Mesendoderm (in vitro differentiated cells): ENCODE data around the gene PEPD.

ENCODE experiments used
- DNase-seq: peaks from one replicate; pipeline ENCODE4 v3.0.0; 2013
- H2AK5ac ChIP-seq: 2 replicates; pipeline ENCODE4 v1.6.1; 2013; ENCODE audit warnings: low read length, inconsistent platforms
- H2BK120ac ChIP-seq: 2 replicates; pipeline ENCODE4 v1.6.1; 2013; ENCODE audit warnings: low read depth, mild to moderate bottlenecking, low read length, moderate library complexity, mixed read lengths
- H2BK15ac ChIP-seq: replicated peaks from 2 replicates; pipeline ENCODE4 v1.6.1; 2013; ENCODE audit warnings: low read depth, mild to moderate bottlenecking, moderate library complexity
- H2BK5ac ChIP-seq: 2 replicates; pipeline ENCODE4 v1.6.1; 2013; ENCODE audit warnings: low read length, inconsistent platforms
- H3K18ac ChIP-seq: 2 replicates; pipeline ENCODE4 v1.6.1; 2013; ENCODE audit warnings: mild to moderate bottlenecking, low read length, mixed read lengths
- H3K23ac ChIP-seq: one replicate; pipeline ENCODE4 v1.6.1; 2013; ENCODE audit warnings: low read length
- H3K27ac ChIP-seq: 2 replicates; pipeline ENCODE4 v1.5.1; 2013; ENCODE audit warnings: low read depth, mild to moderate bottlenecking, inconsistent platforms, low read length, moderate library complexity
- H3K27me3 ChIP-seq: 2 replicates; pipeline ENCODE4 v1.6.1; 2013; ENCODE audit warnings: low read length, control low read depth, mild to moderate bottlenecking, inconsistent platforms; ENCODE audit not compliant: insufficient read depth, poor library complexity
- H3K36me3 ChIP-seq: 2 replicates; pipeline ENCODE4 v1.6.1; 2013; ENCODE audit warnings: low read length, inconsistent platforms; ENCODE audit not compliant: control insufficient read depth, insufficient read depth
- H3K4ac ChIP-seq: one replicate; pipeline ENCODE4 v1.6.1; 2013; ENCODE audit warnings: low read depth, mild to moderate bottlenecking, low read length, moderate library complexity
- H3K4me1 ChIP-seq: 2 replicates; pipeline ENCODE4 v1.6.1; 2013; ENCODE audit warnings: low read depth, low read length, inconsistent platforms; ENCODE audit not compliant: control insufficient read depth
- H3K4me2 ChIP-seq: 2 replicates; pipeline ENCODE4 v1.6.1; 2013; ENCODE audit warnings: low read length
- H3K4me3 ChIP-seq: 2 replicates; pipeline ENCODE4 v1.5.1; 2013; ENCODE audit warnings: mild to moderate bottlenecking, low read length
- H3K56ac ChIP-seq: one replicate; pipeline ENCODE4 v1.6.1; 2013; ENCODE audit warnings: low read length
- H3K79me1 ChIP-seq: 2 replicates; pipeline ENCODE4 v1.6.1; 2013; ENCODE audit warnings: low read length, inconsistent platforms
- H3K79me2 ChIP-seq: 2 replicates; pipeline ENCODE4 v1.6.1; 2013; ENCODE audit warnings: mild to moderate bottlenecking, low read length; ENCODE audit not compliant: control insufficient read depth, insufficient read depth
- H3K9ac ChIP-seq: 2 replicates; pipeline ENCODE4 v1.6.1; 2013; ENCODE audit warnings: low read length, inconsistent platforms
- H4K5ac ChIP-seq: one replicate; pipeline ENCODE4 v1.6.1; 2013; ENCODE audit warnings: low read length
- H4K8ac ChIP-seq: one replicate; pipeline ENCODE4 v1.6.1; 2013; ENCODE audit warnings: low read depth, mild to moderate bottlenecking, control low read depth, low read length, moderate library complexity
- WGBS: extraction: QIAGEN DNeasy Blood & Tissue Kit; methylation state at CpG from one replicate; pipeline ENCODE4 v1.1.7; 2013; ENCODE audit warnings: low lambda C conversion rate, missing lambda C conversion rate; ENCODE audit not compliant: insufficient coverage; ENCODE audit errors: extremely low coverage; 5-methylcytosine and 5-hydroxymethylcytosine counted together

PEPD gene

DNA sequence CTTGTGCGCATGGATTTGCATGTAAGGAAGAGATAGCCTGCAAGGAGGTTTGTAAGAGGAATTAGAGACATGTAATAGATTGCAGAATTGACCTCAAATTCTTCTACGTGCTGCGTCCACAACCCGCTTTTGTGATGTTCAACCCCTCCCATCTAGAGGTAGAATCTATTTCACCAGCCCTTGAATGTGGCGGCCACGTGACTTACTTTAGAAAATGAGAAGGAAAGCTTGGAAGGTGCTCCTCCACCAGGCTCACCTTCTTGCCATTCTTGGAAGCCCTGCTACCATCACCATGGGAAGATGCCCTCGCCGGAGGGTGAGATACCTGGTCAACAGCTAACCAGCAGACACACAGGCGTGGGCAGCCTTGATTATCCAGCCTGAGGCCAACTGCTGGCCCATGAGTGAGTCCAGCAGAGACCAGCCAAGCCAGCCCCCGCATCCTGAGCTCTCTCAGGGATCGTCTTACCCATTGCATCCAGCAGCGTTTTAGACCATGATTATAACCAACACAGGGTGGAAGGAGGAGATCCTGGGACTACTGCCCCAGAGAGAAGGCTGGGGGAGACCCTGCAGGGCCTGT is 7.6 kb upstream of the PEPD start:
- H2BK120ac ChIP-seq = no peak overlapping the region
- H3K4me1 ChIP-seq = no peaks in the 10 kb centered on the region
- H3K79me2 ChIP-seq = no peaks in the 10 kb centered on the region
- no peak overlapping the region for H3K27ac ChIP-seq
- no peak for DNase-seq
- no peak overlapping the region for H3K4me2 ChIP-seq
- no peak overlapping the region for H3K56ac ChIP-seq
- no peak overlapping the region for H3K9ac ChIP-seq
- H3K36me3 ChIP-seq = no peaks in the 10 kb centered on the region
- H3K79me1 ChIP-seq = no peaks in the 10 kb centered on the region
- no peak overlapping the region for H2AK5ac ChIP-seq
- WGBS = no CpG with 5 or more reads among the region's 12 CpGs
- H3K18ac ChIP-seq = no peak overlapping the region
- H2BK5ac ChIP-seq = no peak overlapping the region
- H3K23ac ChIP-seq = no peak overlapping the region
- H4K5ac ChIP-seq = no peak overlapping the region
- H3K4ac ChIP-seq = no peak overlapping the region
- no peak overlapping the region for H3K4me3 ChIP-seq
- H3K27me3 ChIP-seq = no peaks in the 10 kb centered on the region
- no peak overlapping the region for H2BK15ac ChIP-seq
- no peak overlapping the region for H4K8ac ChIP-seq

DNA sequence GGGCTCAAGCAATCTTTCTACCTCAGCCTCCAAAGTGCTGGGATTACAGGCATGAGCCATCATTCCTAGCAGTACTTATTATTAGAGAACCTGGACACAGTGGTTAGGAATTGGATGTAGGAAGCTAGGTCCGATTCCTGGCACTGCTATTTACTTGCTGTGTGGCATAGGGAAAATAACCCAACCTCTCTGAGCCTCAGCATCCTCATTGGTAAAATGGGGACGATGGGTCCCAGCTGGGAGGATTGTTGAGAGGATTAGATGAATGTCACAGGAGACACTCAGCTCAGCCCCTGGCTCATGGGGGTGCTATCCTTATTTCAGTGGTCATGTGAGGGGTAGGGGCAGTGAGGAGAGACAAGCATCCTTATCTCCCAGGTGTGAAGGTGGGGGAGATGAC is 6.8 kb upstream of the PEPD start:
- H2BK15ac ChIP-seq = no peak overlapping the region
- no peak overlapping the region for H3K23ac ChIP-seq
- H3K79me1 ChIP-seq = no peaks in the 10 kb centered on the region
- no peak overlapping the region for H3K4ac ChIP-seq
- no peak overlapping the region for H3K9ac ChIP-seq
- H2BK120ac ChIP-seq = no peak overlapping the region
- H3K4me1 ChIP-seq = no peaks in the 10 kb centered on the region
- no peak for DNase-seq
- H3K56ac ChIP-seq = no peak overlapping the region
- H2BK5ac ChIP-seq = no peak overlapping the region
- no peak overlapping the region for H4K8ac ChIP-seq
- H3K18ac ChIP-seq = no peak overlapping the region
- H4K5ac ChIP-seq = no peak overlapping the region
- H3K4me2 ChIP-seq = no peak overlapping the region
- H3K27ac ChIP-seq = no peak overlapping the region
- H3K27me3 ChIP-seq = no peaks in the 10 kb centered on the region
- no peak overlapping the region for H3K4me3 ChIP-seq
- no peaks in the 10 kb centered on the region for H3K36me3 ChIP-seq
- H3K79me2 ChIP-seq = no peaks in the 10 kb centered on the region
- no CpG with 5 or more reads among the region's 2 CpGs for WGBS
- no peak overlapping the region for H2AK5ac ChIP-seq

DNA sequence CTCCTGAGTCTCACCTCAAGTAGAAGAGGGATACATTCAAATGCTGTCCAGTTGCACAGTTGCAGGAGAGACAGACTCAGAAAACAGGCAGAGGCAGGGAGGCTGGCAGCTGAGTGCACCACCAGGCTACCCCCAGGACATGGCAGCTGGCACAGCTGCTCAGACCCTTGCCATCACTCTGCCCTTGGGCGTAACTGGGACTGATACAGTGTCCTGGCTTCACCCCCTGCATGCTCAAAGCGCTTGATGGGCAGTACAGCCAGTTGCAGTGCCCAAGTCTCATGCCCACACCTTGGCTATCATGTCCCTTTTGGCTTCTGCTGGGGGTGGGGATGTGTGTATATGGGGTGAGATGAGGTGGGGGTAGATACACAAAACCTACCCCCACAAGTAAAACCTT is 5.5 kb upstream of the PEPD start:
- no peak overlapping the region for H2BK120ac ChIP-seq
- WGBS = no CpG with 5 or more reads among the region's 2 CpGs

GRCh38 chr19:33524024-33524664 is 2.6 kb upstream of the PEPD start:
- H3K79me2 ChIP-seq = peaks cover 2% of the 10 kb centered on the region
- H2BK15ac ChIP-seq = no peak overlapping the region
- H3K4me1 ChIP-seq = no peaks in the 10 kb centered on the region
- H3K56ac ChIP-seq = no peak overlapping the region
- H4K5ac ChIP-seq = no peak overlapping the region
- no peak overlapping the region for H3K27ac ChIP-seq
- no peak overlapping the region for H3K23ac ChIP-seq
- no peak for DNase-seq
- H2BK120ac ChIP-seq = no peak overlapping the region
- H2BK5ac ChIP-seq = no peak overlapping the region
- H3K18ac ChIP-seq = no peak overlapping the region
- H3K9ac ChIP-seq = no peak overlapping the region
- no peak overlapping the region for H3K4ac ChIP-seq
- H3K27me3 ChIP-seq = no peaks in the 10 kb centered on the region
- H3K4me2 ChIP-seq = no peak overlapping the region
- no CpG with 5 or more reads among the region's 17 CpGs for WGBS
- peaks cover 7% of the 10 kb centered on the region for H3K79me1 ChIP-seq
- no peaks in the 10 kb centered on the region for H3K36me3 ChIP-seq
- H4K8ac ChIP-seq = no peak overlapping the region
- H3K4me3 ChIP-seq = no peak overlapping the region
- H2AK5ac ChIP-seq = no peak overlapping the region

More for the DNA sequence above, 5.5 kb upstream of the PEPD start:
- Histone ChIP-seq H3K4ac (no peak overlapping the region), H4K5ac (no peak overlapping the region), H3K4me1 (no peaks in the 10 kb centered on the region), H3K27ac (no peak overlapping the region), H2AK5ac (no peak overlapping the region), H2BK15ac (no peak overlapping the region), H3K4me3 (no peak overlapping the region), H3K56ac (no peak overlapping the region), H3K79me1 (no peaks in the 10 kb centered on the region), H3K23ac (no peak overlapping the region), H3K18ac (no peak overlapping the region), H3K79me2 (no peaks in the 10 kb centered on the region), H3K36me3 (no peaks in the 10 kb centered on the region), H3K27me3 (no peaks in the 10 kb centered on the region), H4K8ac (no peak overlapping the region), H3K9ac (no peak overlapping the region), H3K4me2 (no peak overlapping the region), H2BK5ac (no peak overlapping the region)
- DNase-seq = no peak

DNA sequence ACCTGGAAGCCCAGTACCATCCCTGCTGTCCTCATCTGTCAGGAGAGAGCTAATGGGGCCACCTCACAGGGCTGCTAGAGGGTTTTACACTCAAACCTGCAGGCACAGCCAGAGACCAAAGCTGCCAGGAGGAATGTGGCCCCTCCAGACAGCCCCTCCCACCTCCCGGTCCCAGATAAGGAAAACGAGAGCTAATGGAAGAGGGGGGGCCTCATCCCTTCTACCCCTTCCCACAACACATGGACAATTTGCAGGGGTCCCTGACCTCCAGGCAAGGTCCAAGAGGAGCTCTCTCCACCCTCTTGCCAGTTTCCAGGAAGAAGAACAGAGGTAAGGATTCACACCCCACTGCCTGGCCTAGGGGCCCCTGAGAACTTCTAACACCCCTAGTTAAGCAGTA is 1.6 kb upstream of the PEPD start:
- H3K27me3 ChIP-seq = no peaks in the 10 kb centered on the region
- no peak overlapping the region for H2AK5ac ChIP-seq
- no peak overlapping the region for H3K27ac ChIP-seq
- H3K18ac ChIP-seq = no peak overlapping the region
- H3K79me2 ChIP-seq = peaks cover 2% of the 10 kb centered on the region
- H3K23ac ChIP-seq = no peak overlapping the region
- no peak overlapping the region for H2BK5ac ChIP-seq
- H3K36me3 ChIP-seq = no peaks in the 10 kb centered on the region
- H4K8ac ChIP-seq = no peak overlapping the region
- peaks cover 7% of the 10 kb centered on the region for H3K79me1 ChIP-seq
- no peak for DNase-seq
- no CpG with 5 or more reads among the region's 2 CpGs for WGBS
- H3K4me2 ChIP-seq = no peak overlapping the region
- H4K5ac ChIP-seq = no peak overlapping the region
- H3K56ac ChIP-seq = no peak overlapping the region
- H3K4me3 ChIP-seq = no peak overlapping the region
- no peak overlapping the region for H3K4ac ChIP-seq
- H2BK15ac ChIP-seq = no peak overlapping the region
- no peak overlapping the region for H3K9ac ChIP-seq
- H3K4me1 ChIP-seq = no peaks in the 10 kb centered on the region
- no peak overlapping the region for H2BK120ac ChIP-seq

DNA sequence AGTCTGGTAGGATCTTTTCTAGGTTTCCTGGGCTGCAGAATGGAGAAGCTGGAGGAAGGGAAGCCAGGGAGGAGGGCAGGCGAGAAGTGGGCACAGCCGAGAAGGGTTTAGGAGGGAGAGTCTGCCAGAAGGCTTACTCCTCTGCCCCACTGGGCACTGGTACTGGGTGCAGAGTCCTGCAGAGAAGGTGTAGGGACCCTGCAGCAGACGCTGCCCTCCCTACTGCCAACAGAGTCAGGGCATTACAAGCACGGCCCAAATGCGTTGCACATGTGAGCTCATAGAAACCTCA is 726 bp upstream of the PEPD start:
- peak overlapping the region; percentile 87 for H3K56ac ChIP-seq
- H3K23ac ChIP-seq = no peak overlapping the region
- H3K27me3 ChIP-seq = no peaks in the 10 kb centered on the region
- peaks cover 7% of the 10 kb centered on the region for H3K79me1 ChIP-seq
- peaks cover 2% of the 10 kb centered on the region for H3K79me2 ChIP-seq
- H3K18ac ChIP-seq = no peak overlapping the region
- H2BK15ac ChIP-seq = no peak overlapping the region
- H2AK5ac ChIP-seq = no peak overlapping the region
- H2BK120ac ChIP-seq = no peak overlapping the region
- WGBS = no CpG with 5 or more reads among the region's 5 CpGs
- no peaks in the 10 kb centered on the region for H3K4me1 ChIP-seq
- no peaks in the 10 kb centered on the region for H3K36me3 ChIP-seq
- H3K4me3 ChIP-seq = no peak overlapping the region
- H2BK5ac ChIP-seq = no peak overlapping the region
- no peak overlapping the region for H3K4ac ChIP-seq
- H3K4me2 ChIP-seq = peak overlapping the region; percentile 77
- H3K27ac ChIP-seq = no peak overlapping the region
- H4K5ac ChIP-seq = no peak overlapping the region
- DNase-seq = no peak
- H3K9ac ChIP-seq = peak overlapping the region; percentile 76
- H4K8ac ChIP-seq = no peak overlapping the region
